NT2/D1 (cell line): ENCODE measurements around the gene TPCN2.

Experiments
- SUZ12 ChIP-seq: IDR thresholded peaks from 2 replicates; pipeline ENCODE4 v1.6.1; 2011; ENCODE audit not compliant: insufficient read length, insufficient read depth; ENCODE audit errors: extremely low read depth
- YY1 ChIP-seq: IDR thresholded peaks from 2 replicates; pipeline ENCODE4 v1.6.1; 2011; ENCODE audit not compliant: insufficient read length, insufficient read depth
- ZNF274 ChIP-seq: IDR thresholded peaks from 2 replicates; pipeline ENCODE4 v1.6.1; 2011; ENCODE audit warnings: mild to moderate bottlenecking, low read depth, low read length

- TF ChIP-seq ZNF274: no peak
- no peak for TF ChIP-seq YY1
- no peak for TF ChIP-seq SUZ12
These were observed 75.1 kb downstream of the TPCN2 start for GRCh38 chr11:69123593-69124545.
